ENCODE measurements around the gene THUMPD1.

GRCh38 chr16:20711277-20711911 lies 30.2 kb downstream of the THUMPD1 start:
- TF ChIP-seq CTCF (conservative IDR thresholded peaks at IDR 0.05; ENCODE audit: low read depth in 2 of 2), result no peak
- no peak for TF ChIP-seq REST (IDR thresholded peaks at IDR 0.05; ENCODE audit: unreplicated experiment)
- no peak for TF ChIP-seq ZNF331 (CRISPR knock-in tag; IDR thresholded peaks at IDR 0.05; ENCODE audit: low read depth)
- no peak for TF ChIP-seq EZH2 (IDR thresholded peaks at IDR 0.05; ENCODE audit: low read depth, unreplicated experiment)
- TF ChIP-seq EZH2phosphoT487 (IDR thresholded peaks at IDR 0.05; ENCODE audit: unreplicated experiment), result no peak
- TF ChIP-seq ZNF114 (CRISPR knock-in tag; IDR thresholded peaks at IDR 0.05), result no peak
